Heart right ventricle (tissue), 16 donors: ENCODE data around the gene STX12. TPM values are rescaled to one million over a fixed set of nuclear protein-coding genes. Genes with fewer than 3 reads are reported as not detected.

Experiments
- ATAC-seq, 8 donors: fragments of 200-7000 bp; cut with Tn5 transposase; one replicate each; pipeline ENCODE4 v1.9.1; 2020; ENCODE audit warnings: mild to moderate bottlenecking in 8 of 8, moderate library complexity in 8 of 8, moderate number of reproducible peaks in 1 of 8
- DNase-seq, 2 donors: peaks; one replicate each; pipeline ENCODE4 v3.0.0-alpha.2; 2020
- H3K27ac ChIP-seq, 10 donors: fragments of 200-600 bp; sonication (generic) in 2 of 10; one replicate each; pipeline versions ENCODE4 v1.5.0 to v1.8.0; 2020 to 2022; ENCODE audit warnings: mild to moderate bottlenecking in 3 of 10
- H3K27me3 ChIP-seq, 7 donors: fragments of 200-600 bp; one replicate each; pipeline ENCODE4 v1.8.0; 2021 to 2022; ENCODE audit warnings: mild to moderate bottlenecking in 2 of 7
- H3K36me3 ChIP-seq, 9 donors: fragments of 200-600 bp; sonication (generic) in 1 of 9; one replicate each; pipeline versions ENCODE4 v1.5.0 to v1.8.0; 2020 to 2022; ENCODE audit warnings: mild to moderate bottlenecking in 2 of 9
- H3K4me1 ChIP-seq, 9 donors: fragments of 200-600 bp; sonication (generic) in 1 of 9; one replicate each; pipeline versions ENCODE4 v1.5.0 to v1.8.0; 2020 to 2022; ENCODE audit warnings: mild to moderate bottlenecking in 4 of 9
- H3K4me3 ChIP-seq, 10 donors: fragments of 200-600 bp; sonication (generic) in 2 of 10; one replicate each; pipeline versions ENCODE4 v1.5.0 to v1.8.0; 2020 to 2022; ENCODE audit warnings: mild to moderate bottlenecking in 7 of 10, moderate library complexity in 2 of 10
- H3K9me3 ChIP-seq, 11 donors: fragments of 200-600 bp in 10 of 11; sonication (generic) in 2 of 11; one replicate each; pipeline versions ENCODE4 v1.5.0 to v1.8.0; 2013 to 2022; ENCODE audit warnings: mild to moderate bottlenecking in 2 of 11, control low read depth in 1 of 11, moderate library complexity in 1 of 11
- WGBS, 2 donors: extraction: QIAGEN DNeasy Blood & Tissue Kit; methylation state at CpG; one replicate each; pipeline ENCODE4 v1.1.7; 2013; ENCODE audit warnings: inconsistent platforms in 1 of 2; 5-methylcytosine and 5-hydroxymethylcytosine counted together
- intact Hi-C, 10 donors: fragments of 100-400 bp; cut with DNase I; formaldehyde crosslinking; loops; one replicate each; pipeline versions ENCODE4 v1.11.1 to v1.14.2; 2022
- polyA plus RNA-seq, 2 donors: library from polyadenylated mRNA; stranded (reverse); fragments of 200-250 nt; gene quantifications; one replicate each; pipeline ENCODE4 v1.2.3, GENCODE V29; 2013
- total RNA-seq, 10 donors: library from RNA; stranded (reverse); fragmentation: NEBNext Ultra II Directional in 3 of 10; extraction: Animal tissue kit (Norgen Biotek cat#: 25700) in 3 of 10; gene quantifications; one replicate each; pipeline versions ENCODE4 v1.2.1 to v1.2.4, GENCODE V29; 2021 to 2023
- TF ChIP-seq, protein P1 (sequence below), 9 donors: fragments of 200-600 bp; sonication (generic) in 2 of 9; IDR thresholded peaks; one replicate each; pipeline versions ENCODE4 v1.5.0 to v1.8.0; 2021 to 2022; ENCODE audit warnings: antibody characterized with exemption in 9 of 9, mild to moderate bottlenecking in 5 of 9, moderate library complexity in 1 of 9
- donor health status: Arrhythmogenic right ventricular cardiomyopathy.
- donor health status: ischemic (EF 13 %, LVEDD 7.1; RV severe dilation, severe dysfunction).
- donor health status: healthy with polysubstance abuse.
- donor health status: DM: no; HTN: yes; CAD: no.
- donor health status: DM: no; HTN: no; CAD: no.
- donor health status: ischemic (EF 25% LVEDD 6.9; RV normal size, moderate dysfunction).
- donor health status: ischemic (EF 25% LVEDD 5.7; RV mildly dilated, moderate dysfunction).
- donor health status: healthy.
- donor health status: DM: yes; HTN: yes; CAD: no.
- donor health status: Ischemic cardiomyopathy.
- donor health status: ischemic (EF 35%, LVEDD 5.7; RV mildly dilated, moderate dysfunction).
- donor health status: nonischemic (EF 11% LVEDD 7.7; RV severe dilation, severe dysfunction).
- donor health status: DM: yes; HTN: yes; CAD: no.
- donor health status: PGD.
- donor health status: ischemic (EF 29% LVEDD 5.4; RV normal size, mild dysfunction).
- donor health status: nonischemic (EF 23%, LVEDD 6.1; RV moderate dilation, normal function).

STX12 gene
- total and polyA plus RNA-seq, 12 donors, result 15.1 to 45.7 (median 21.2) TPM

DNA sequence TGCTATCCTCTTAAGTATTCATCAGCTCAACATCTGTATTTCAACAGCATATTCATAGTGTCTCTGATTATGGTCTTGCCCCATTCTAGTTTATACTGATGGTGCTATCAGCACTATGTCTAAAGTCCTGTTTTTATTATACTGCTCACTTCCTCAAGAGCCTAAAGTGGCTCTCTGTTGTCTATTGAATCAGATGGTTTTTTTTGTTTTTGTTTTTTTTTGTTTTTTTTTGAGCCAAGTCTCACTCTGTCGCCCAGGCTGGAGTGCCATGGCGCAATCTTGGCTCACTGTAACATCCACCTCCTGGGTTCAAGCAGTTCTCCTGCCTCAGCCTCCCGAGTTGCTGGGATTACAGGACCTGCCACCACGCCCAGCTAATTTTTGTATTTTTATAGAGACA is 6.1 kb downstream of the STX12 start:
- TF ChIP-seq, protein P1, sequence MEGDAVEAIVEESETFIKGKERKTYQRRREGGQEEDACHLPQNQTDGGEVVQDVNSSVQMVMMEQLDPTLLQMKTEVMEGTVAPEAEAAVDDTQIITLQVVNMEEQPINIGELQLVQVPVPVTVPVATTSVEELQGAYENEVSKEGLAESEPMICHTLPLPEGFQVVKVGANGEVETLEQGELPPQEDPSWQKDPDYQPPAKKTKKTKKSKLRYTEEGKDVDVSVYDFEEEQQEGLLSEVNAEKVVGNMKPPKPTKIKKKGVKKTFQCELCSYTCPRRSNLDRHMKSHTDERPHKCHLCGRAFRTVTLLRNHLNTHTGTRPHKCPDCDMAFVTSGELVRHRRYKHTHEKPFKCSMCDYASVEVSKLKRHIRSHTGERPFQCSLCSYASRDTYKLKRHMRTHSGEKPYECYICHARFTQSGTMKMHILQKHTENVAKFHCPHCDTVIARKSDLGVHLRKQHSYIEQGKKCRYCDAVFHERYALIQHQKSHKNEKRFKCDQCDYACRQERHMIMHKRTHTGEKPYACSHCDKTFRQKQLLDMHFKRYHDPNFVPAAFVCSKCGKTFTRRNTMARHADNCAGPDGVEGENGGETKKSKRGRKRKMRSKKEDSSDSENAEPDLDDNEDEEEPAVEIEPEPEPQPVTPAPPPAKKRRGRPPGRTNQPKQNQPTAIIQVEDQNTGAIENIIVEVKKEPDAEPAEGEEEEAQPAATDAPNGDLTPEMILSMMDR (IDR thresholded peaks at IDR 0.05), result no peak
- Histone ChIP-seq H3K4me3 (no peak overlapping the region), H3K36me3 (peaks cover 0 to 44% (median 0%) of the 10 kb centered on the region in 9 donors), H3K27me3 (no peaks in the 10 kb centered on the region), H3K4me1 (peaks cover 0 to 91% (median 32%) of the 10 kb centered on the region in 9 donors), H3K27ac (peak overlapping the region in 1 of 10 donors; percentile 11), H3K9me3 (no peaks in the 10 kb centered on the region)
- DNase-seq (no peak), ATAC-seq (no peak)
- intact Hi-C loops, result no loop called here
- 84 to 89% methylated on average over 4 of the region's 4 CpGs for WGBS, 2 donors

DNA sequence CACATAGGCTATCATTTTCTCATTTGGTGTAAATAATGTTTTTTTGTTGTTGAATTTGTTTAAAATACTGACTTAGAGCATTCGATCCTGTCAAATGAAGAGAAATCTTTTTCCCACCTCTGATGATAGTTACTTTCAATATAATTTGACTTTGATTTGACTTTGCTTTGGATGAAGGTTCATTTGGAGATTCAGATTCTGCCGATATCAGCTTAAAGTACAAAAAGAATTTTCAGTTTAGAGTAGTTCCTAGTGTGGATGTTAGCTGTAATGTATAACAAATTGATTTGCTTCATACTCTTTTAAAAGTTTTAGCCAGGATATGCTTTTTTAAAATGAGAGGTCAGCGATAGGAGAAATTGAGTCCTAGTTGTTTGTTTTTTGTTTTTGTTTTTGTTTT is 9.9 kb downstream of the STX12 start:
- intact Hi-C loops, result loop anchor here in 2 of 10 donors (10.0 kb wide), 1 partner anchor 108 kb away; the partner anchor contains the start of gene IFI6 (in 2 of the 2)
- no peak for DNase-seq
- H3K36me3 ChIP-seq, result peaks cover 0 to 19% (median 0%) of the 10 kb centered on the region in 9 donors
- H3K4me1 ChIP-seq, result peaks cover 0 to 91% (median 31%) of the 10 kb centered on the region in 9 donors
- H3K9me3 ChIP-seq, result no peaks in the 10 kb centered on the region
- no peak overlapping the region for H3K4me3 ChIP-seq
- H3K27ac ChIP-seq, result no peak overlapping the region
- WGBS, 2 donors, result 95 to 96% methylated on average over 3 of the region's 3 CpGs
- H3K27me3 ChIP-seq, result no peaks in the 10 kb centered on the region
- TF ChIP-seq, protein P1 (IDR thresholded peaks at IDR 0.05), result no peak
- ATAC-seq, result no peak

DNA sequence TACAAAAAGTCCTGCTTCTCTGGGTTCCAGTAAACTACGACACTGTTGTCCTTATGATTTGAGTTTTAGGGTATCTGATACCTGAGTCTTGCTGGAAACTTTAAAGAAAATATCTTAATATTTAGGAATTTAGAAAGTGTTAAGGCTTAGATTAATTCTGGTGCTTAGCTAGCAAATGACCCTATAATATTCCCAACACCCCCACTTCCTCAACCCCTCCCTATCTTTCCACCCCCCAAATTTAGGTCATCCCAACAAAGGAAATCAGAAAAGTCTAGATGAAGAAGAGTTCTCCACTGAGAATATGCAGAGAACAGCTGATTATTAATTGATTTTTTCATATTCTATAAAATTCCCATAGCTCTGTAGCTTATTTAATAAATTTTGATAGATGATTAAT is 11.7 kb downstream of the STX12 start:
- DNase-seq, result no peak
- intact Hi-C loops, result loop anchor here in 2 of 10 donors (10.0 kb wide), 1 partner anchor 110 kb away; the partner anchor contains the start of gene IFI6 (in 2 of the 2)
- ATAC-seq, result no peak
- no peaks in the 10 kb centered on the region for H3K9me3 ChIP-seq
- 95 to 97% methylated on average over 1 of the region's 1 CpG for WGBS, 2 donors
- TF ChIP-seq, protein P1 (IDR thresholded peaks at IDR 0.05), result no peak
- no peak overlapping the region for H3K27ac ChIP-seq
- peaks cover 0 to 17% (median 0%) of the 10 kb centered on the region in 9 donors for H3K36me3 ChIP-seq
- no peak overlapping the region for H3K4me3 ChIP-seq
- H3K27me3 ChIP-seq, result no peaks in the 10 kb centered on the region
- H3K4me1 ChIP-seq, result peaks cover 0 to 91% (median 48%) of the 10 kb centered on the region in 9 donors

DNA sequence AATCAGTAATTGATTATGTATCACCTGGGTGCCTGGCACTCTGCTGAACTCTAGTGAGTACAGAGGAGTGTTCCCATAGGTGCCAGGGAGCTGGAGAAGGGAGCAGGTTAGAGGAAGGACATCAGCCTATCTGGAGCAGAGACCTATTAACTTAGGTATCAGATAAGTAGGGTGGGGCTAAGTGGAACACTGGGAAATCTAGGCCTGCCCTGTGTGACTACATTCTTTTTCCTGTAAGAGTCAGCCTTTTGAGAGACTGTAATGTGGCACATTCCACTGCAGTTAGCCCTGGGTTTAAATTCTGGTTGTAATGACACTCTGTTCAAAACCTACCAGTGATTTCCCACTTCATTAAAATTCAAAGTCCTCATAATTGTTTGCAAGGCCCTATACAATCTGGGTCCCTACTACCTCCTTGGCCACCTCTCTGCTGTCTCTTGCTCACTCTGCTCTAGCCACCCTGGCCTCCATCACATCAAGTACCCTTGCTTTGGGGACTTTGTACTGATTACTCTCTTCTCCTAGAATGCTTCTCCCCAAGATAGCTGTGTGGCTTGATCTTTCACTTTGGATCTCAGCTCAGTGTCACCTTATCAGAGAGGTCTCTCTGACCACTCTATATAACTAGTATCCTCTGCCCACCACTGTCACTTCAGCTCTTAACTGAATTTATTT is 12.9 kb downstream of the STX12 start:
- Histone ChIP-seq H3K4me3 (no peak overlapping the region), H3K4me1 (peaks cover 0 to 91% (median 58%) of the 10 kb centered on the region in 9 donors), H3K27ac (peak overlapping the region in 1 of 10 donors; percentile 40), H3K27me3 (no peaks in the 10 kb centered on the region), H3K9me3 (no peaks in the 10 kb centered on the region), H3K36me3 (peaks cover 0 to 20% (median 2%) of the 10 kb centered on the region in 9 donors)
- intact Hi-C loops, result loop anchor here in 2 of 10 donors (10.0 kb wide), 1 partner anchor 111 kb away; the partner anchor contains the start of gene IFI6 (in 2 of the 2)
- ATAC-seq (peak in 3 of 8 donors; percentile 26 to 53 (median 48)), DNase-seq (no peak)
- TF ChIP-seq, protein P1 (IDR thresholded peaks at IDR 0.05), result no peak
